SK-N-SH treated with all-trans-retinoic acid at 6 μM for 48 hours (cell line): ENCODE data around the gene SLC2A6.

Source experiments
- ARNTL ChIP-seq: fragments of 450-650 bp; formaldehyde crosslinking; IDR thresholded peaks from 2 replicates; pipeline ENCODE4 v1.5.0; 2020; ENCODE audit warnings: low read depth, mild to moderate bottlenecking, moderate library complexity, borderline replicate concordance
- CSDC2 ChIP-seq: fragments of 250-450 bp; sonication (Bioruptor Pico); IDR thresholded peaks from 2 replicates; pipeline ENCODE4 v1.5.0; 2020; ENCODE audit warnings: mild to moderate bottlenecking, moderate library complexity
- ISL1 ChIP-seq: fragments of 250-450 bp; sonication (Bioruptor Pico); IDR thresholded peaks from 2 replicates; pipeline ENCODE4 v2.1.2; 2022; ENCODE audit warnings: mild to moderate bottlenecking, moderate library complexity
- PATZ1 ChIP-seq: fragments of 250-450 bp; sonication (Bioruptor Pico); IDR thresholded peaks from 2 replicates; pipeline ENCODE4 v1.8.0; 2020; ENCODE audit warnings: mild to moderate bottlenecking, moderate library complexity, borderline replicate concordance
- TCF4 ChIP-seq: fragments of 250-450 bp; sonication (Bioruptor Pico); IDR thresholded peaks from 2 replicates; pipeline ENCODE4 v1.8.0; 2021; ENCODE audit warnings: mild to moderate bottlenecking, moderate library complexity, borderline replicate concordance
- TOX ChIP-seq: fragments of 250-450 bp; sonication (Bioruptor Pico); IDR thresholded peaks from 2 replicates; pipeline ENCODE4 v1.8.0; 2021; ENCODE audit warnings: mild to moderate bottlenecking, moderate library complexity, borderline replicate concordance
- TSHZ2 ChIP-seq: fragments of 250-450 bp; sonication (Bioruptor Pico); IDR thresholded peaks from 2 replicates; pipeline ENCODE4 v1.5.0; 2020; ENCODE audit warnings: mild to moderate bottlenecking, moderate library complexity
- ZFP3 ChIP-seq: fragments of 250-450 bp; sonication (Bioruptor Pico); IDR thresholded peaks from 2 replicates; pipeline ENCODE4 v1.5.0; 2020; ENCODE audit warnings: mild to moderate bottlenecking, moderate library complexity
- ZFP30 ChIP-seq: fragments of 450-650 bp; formaldehyde crosslinking; IDR thresholded peaks from 2 replicates; pipeline ENCODE4 v1.5.0; 2022; ENCODE audit warnings: mild to moderate bottlenecking, moderate library complexity
- ZNF565 ChIP-seq: fragments of 450-650 bp; formaldehyde crosslinking; conservative IDR thresholded peaks from 2 replicates; pipeline ENCODE4 v1.5.0; 2020; ENCODE audit warnings: low read depth, mild to moderate bottlenecking, moderate library complexity
- ZNF8 ChIP-seq: fragments of 450-650 bp; formaldehyde crosslinking; IDR thresholded peaks from 2 replicates; pipeline ENCODE4 v1.5.0; 2020; ENCODE audit warnings: mild to moderate bottlenecking, moderate library complexity
- TF ChIP-seq, protein P1 (sequence below): fragments of 250-450 bp; sonication (Bioruptor Pico); IDR thresholded peaks from 2 replicates; pipeline ENCODE4 v1.5.1; 2020; ENCODE audit warnings: low read depth, mild to moderate bottlenecking, moderate library complexity

- TF ChIP-seq ZNF565 (no peak), TOX (no peak), ARNTL (CRISPR knock-in tag) (no peak), ZFP3 (no peak), PATZ1 (CRISPR knock-in tag) (no peak), ZFP30 (CRISPR knock-in tag) (no peak), ZNF8 (CRISPR knock-in tag) (no peak), TCF4 (no peak), CSDC2 (CRISPR knock-in tag) (no peak), ISL1 (no peak), TSHZ2 (CRISPR knock-in tag) (no peak)
- TF ChIP-seq, protein P1, sequence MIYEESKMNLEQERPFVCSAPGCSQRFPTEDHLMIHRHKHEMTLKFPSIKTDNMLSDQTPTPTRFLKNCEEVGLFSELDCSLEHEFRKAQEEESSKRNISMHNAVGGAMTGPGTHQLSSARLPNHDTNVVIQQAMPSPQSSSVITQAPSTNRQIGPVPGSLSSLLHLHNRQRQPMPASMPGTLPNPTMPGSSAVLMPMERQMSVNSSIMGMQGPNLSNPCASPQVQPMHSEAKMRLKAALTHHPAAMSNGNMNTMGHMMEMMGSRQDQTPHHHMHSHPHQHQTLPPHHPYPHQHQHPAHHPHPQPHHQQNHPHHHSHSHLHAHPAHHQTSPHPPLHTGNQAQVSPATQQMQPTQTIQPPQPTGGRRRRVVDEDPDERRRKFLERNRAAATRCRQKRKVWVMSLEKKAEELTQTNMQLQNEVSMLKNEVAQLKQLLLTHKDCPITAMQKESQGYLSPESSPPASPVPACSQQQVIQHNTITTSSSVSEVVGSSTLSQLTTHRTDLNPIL, result no peak
Observed at GRCh38 chr9:133518706-133519449, 40.0 kb upstream of the SLC2A6 start.
